HG02610 (cell line): ENCODE measurements around the gene MARCHF7.
"Not testable (repeated sequence)": the region's sequence is repeated elsewhere in the genome, so short reads cannot be mapped to it uniquely, and the experiment has no call there.

Source experiments
- ATAC-seq: cut with Tn5 transposase; IDR thresholded peaks from one replicate; pipeline ENCODE4 v1.9.1; 2021; ENCODE audit warnings: mild to moderate bottlenecking, moderate library complexity; ENCODE audit not compliant: unreplicated experiment

The MARCHF7 gene

GRCh38 chr2:159716857-159717256 lies 4.6 kb downstream of the MARCHF7 start:
- ATAC-seq = no peak

DNA sequence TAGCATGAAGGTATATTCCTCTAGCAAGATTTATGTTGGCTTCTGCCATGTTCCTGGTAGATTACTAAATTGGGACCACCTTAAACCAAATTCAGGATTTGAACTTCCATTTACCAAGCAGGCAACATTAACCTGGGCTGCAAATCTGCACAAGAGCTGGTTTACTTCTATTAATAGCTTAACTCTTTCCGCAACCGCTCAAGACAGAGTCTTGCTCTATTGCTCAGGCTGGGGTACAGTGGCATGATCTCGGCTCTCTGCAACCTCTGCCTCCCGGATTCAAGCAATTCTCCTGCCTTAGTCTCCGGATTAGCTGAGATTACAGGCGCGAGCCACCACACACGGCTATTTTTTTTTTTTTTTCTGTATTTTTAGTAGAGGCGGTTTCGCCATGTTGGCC lies 8.4 kb downstream of the MARCHF7 start:
- no peak for ATAC-seq

DNA sequence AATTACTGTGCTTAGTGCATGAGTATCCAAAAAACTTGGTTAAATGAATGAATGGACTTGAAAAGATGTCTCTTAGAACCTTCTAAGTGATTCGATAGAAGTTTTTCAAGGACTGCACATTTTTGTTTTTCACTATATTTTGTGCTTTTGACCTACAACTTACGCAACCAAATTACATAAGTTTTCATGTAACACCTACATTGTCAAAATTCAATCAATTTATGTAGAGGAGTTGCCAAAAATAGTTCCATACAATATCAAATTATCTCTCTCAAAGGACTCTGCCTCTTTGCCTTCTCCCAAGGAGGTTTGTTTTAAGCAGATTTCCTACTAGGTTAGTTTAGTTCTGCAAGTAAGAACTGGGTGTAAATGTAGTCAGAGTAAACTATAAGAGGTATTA lies 10.3 kb downstream of the MARCHF7 start:
- no peak for ATAC-seq

GRCh38 chr2:159724795-159725572 lies 12.7 kb downstream of the MARCHF7 start:
- ATAC-seq = not testable (repeated sequence)

DNA sequence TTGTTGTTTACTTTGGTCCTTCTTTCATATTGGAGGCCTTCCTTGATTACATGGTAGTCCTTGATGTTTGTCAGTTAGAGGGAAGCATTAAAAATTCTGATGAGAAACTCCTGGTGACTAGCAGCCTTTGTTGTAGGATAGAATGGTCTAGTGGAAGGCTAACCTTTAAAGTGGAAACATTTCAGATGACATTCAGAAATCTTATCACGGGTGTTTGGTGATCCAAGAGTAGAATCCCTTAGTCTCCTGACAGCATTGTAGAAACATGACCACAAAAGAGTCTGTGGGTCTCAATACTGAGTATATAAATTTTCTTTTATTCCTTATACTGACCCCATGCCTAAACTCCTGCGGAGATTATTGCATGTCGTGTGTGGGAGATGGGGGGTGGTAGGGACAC lies 13.4 kb downstream of the MARCHF7 start:
- ATAC-seq = no peak

- no peak for ATAC-seq
Measured at GRCh38 chr2:159728629-159729028, 16.3 kb downstream of the MARCHF7 start.

GRCh38 chr2:159735648-159736047 lies 23.3 kb downstream of the MARCHF7 start:
- no peak for ATAC-seq

DNA sequence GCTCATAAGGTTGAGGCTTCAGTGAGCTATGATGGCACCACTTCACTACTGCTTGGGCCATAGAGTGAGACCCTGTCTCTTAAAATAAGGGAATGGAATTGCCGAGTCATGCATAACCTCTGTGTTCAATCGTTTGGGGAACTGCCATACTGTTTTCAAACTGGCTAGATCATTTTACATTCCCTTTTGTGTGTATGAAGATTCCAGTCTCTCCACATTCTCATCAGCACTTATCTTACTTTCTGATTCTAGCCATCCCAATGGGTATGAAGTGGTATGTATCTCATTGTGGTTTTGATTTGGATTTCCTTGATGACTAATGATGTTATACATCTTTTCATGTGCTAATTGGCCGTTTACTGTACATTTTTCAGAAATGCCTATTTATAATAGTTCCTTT lies 23.7 kb downstream of the MARCHF7 start:
- ATAC-seq = no peak

GRCh38 chr2:159737292-159737916 lies 25.1 kb downstream of the MARCHF7 start:
- no peak for ATAC-seq

- ATAC-seq = no peak
Measured at GRCh38 chr2:159737917-159738296, 25.6 kb downstream of the MARCHF7 start.

GRCh38 chr2:159738509-159739390 lies 26.4 kb downstream of the MARCHF7 start:
- ATAC-seq = no peak

DNA sequence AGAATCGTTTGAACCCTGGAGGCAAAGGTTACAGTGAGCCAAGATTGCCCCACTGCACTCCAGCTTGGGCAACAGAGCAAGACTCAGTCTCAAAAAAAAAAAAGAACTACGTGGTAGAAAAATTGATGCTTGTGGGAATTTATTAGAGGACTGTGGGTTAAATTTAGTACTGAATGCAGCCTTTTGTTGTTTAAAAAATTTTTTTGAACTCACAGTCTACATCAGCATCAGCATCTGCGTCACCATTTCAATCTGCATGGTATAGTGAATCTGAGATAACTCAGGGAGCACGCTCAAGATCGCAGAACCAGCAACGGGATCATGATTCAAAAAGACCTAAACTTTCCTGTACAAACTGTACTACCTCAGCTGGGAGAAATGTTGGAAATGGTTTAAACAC lies 30.5 kb downstream of the MARCHF7 start:
- ATAC-seq = no peak

DNA sequence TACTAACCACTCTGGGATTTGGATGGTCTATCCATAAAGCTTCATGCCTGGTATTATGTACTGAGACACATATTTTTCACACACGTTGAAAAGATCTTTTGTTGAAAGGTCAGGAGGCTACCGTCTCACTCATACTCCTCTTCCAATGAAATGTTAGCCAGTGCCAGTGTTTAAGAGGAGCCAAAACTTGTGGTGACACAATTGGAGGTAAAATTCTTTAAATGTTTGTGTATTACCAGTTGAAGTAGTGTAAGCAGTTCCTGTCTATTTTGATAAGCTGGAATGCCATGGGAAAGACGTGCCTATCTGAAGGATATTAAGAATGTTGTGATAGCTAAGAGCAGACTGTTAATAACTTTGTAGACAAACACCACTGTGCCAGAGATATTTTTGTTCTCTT lies 32.1 kb downstream of the MARCHF7 start:
- no peak for ATAC-seq

DNA sequence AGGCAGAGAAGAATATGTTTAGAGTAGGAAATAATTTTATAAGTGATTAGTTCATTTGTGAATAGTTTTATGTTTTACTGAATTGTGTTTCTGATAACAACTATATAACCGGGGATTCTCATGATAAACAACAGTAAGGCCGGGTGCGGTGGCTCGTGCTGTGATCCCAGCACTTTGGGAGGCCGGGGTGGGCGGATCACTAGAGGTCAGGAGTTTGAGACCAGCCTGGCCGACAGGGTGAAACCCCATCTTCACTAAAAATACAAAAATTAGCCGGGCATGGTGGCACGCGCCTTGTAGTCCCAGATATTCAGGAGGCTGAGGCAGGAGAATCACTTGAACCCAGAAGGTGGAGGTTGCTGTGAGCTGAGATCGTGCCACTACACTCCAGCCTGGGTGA lies 32.9 kb downstream of the MARCHF7 start:
- not testable (repeated sequence) for ATAC-seq

GRCh38 chr2:159748089-159748488 lies 35.8 kb downstream of the MARCHF7 start:
- ATAC-seq = no peak

DNA sequence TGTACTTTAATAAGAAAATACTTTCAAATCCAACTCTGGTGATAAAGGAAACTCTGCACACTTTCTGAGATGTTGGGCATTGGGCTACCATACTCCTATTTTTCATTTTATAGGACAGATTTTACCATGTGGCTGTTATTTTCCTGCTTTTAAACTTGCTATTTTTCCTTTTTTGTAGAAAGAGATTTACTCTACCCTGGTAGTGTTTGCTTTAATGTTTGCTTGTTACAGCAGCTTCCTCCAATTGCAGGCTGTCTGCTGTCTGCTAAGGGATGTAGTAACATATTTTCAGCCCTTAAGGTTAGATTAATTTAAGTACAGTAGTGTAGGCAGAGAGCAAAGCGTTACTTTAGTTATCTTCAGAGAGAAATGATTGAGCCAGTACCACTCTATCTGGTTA lies 38.6 kb downstream of the MARCHF7 start:
- no peak for ATAC-seq

GRCh38 chr2:159753797-159754196 lies 41.5 kb downstream of the MARCHF7 start:
- ATAC-seq = no peak

DNA sequence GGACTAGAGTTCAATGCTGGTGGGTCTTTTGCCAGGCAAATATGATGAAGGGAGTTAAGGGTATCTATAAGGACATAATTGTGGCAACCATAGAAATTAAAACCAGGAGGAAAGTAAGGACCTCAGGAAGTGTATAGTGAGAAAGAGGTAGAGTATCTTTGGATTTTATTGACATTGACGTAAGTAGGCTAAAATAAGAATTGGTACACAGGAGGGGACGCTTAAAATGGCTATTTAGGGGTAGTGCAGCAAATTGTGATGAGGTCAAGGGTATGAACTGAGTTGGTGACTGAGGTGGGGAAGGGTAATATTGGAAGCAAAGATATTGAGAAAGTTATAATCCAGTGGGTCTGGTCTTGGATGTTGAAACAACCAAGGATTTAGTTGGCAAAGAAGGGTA lies 42.7 kb downstream of the MARCHF7 start:
- ATAC-seq = no peak

DNA sequence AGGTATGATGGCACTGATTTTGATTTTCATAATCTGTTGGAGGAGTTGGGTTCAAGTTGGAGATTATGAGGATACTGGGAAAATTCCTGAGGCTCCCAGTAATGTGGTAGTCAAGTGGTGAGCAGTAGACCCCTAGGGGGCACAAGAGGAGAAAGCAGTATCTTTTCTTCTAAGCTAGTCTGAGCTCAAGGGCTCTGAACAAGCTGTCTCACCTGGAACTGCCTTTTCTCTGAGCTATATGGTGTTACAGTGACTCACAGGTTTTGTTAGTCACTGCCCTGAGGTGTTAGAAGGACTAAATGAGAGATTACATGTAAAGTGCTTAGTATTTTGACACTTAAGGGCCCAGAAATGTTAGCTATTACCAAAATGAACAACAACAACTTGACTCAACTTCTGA lies 43.5 kb downstream of the MARCHF7 start:
- ATAC-seq = no peak

- no peak for ATAC-seq
Measured at GRCh38 chr2:159758239-159758638, 45.9 kb downstream of the MARCHF7 start.

DNA sequence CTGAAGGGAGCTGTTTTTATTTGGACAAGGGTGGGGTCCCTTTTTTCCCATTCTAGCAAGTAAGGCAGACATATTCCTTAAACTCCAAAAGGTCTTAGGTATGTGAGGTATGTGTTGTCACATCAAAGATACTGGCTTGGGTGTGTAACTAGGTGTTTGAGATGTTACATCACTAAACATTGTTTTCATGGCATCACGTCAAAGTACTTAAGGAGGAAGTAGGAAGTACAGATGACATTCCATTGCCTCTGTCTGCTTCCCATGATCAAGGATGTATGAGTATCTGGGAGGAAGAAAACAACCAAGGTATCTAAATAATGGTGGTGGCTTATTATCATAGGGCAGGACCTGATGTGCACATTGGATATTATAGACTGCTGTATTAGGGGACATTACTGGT lies 46.4 kb downstream of the MARCHF7 start:
- no peak for ATAC-seq

- ATAC-seq = no peak
Measured at GRCh38 chr2:159759577-159759976, 47.3 kb downstream of the MARCHF7 start.
